Loucy (cell line): ENCODE measurements around the gene EDRF1.

ENCODE experiments used
- CTCF ChIP-seq: fragments of 200-600 bp; sonication (generic); conservative IDR thresholded peaks from 2 replicates; pipeline ENCODE4 v1.5.1; 2014; ENCODE audit warnings: mild to moderate bottlenecking, antibody characterized with exemption, low read length
- EZH2phosphoT487 ChIP-seq: fragments of 200-600 bp; IDR thresholded peaks from 2 replicates; pipeline ENCODE4 v1.6.1; 2018; ENCODE audit warnings: antibody characterized with exemption, mild to moderate bottlenecking, moderate library complexity, borderline replicate concordance

- TF ChIP-seq CTCF (peak; percentile 35), EZH2phosphoT487 (no peak)
Observed at GRCh38 chr10:125700355-125700911, 19.1 kb upstream of the EDRF1 start.
